Measurements from ENCODE around the gene RTN1.
A peak's percentile ranks its signal among the peaks of the same experiment; 100 is the strongest.

Gene RTN1

GRCh38 chr14:59918824-59919569 lies 48.4 kb upstream of the RTN1 start:
- Histone ChIP-seq H3K27ac (ENCODE audit: low read length) (no peak overlapping the region), H3K4me2 (ENCODE audit: low read depth, low read length) (peak overlapping the region; percentile 73), H3K4me1 (ENCODE audit: low read length) (no peaks in the 10 kb centered on the region), H3F3A (ENCODE audit: insufficient read depth, low read length) (no peaks in the 10 kb centered on the region), H3K9me2 (replicated peaks; ENCODE audit: insufficient read depth, low read length) (no peaks in the 10 kb centered on the region), H4K20me1 (ENCODE audit: insufficient read depth, low read length) (no peaks in the 10 kb centered on the region), H3K79me2 (ENCODE audit: low read length) (no peaks in the 10 kb centered on the region), H3K9ac (ENCODE audit: low read length) (no peak overlapping the region), H3K4me3 (ENCODE audit: low read length) (peak overlapping the region; percentile 45), H3K36me3 (replicated peaks; ENCODE audit: insufficient read depth, low read length) (no peaks in the 10 kb centered on the region), H2AFZ (ENCODE audit: low read length) (peak overlapping the region; percentile 56), H3K27me3 (replicated peaks; ENCODE audit: insufficient read depth, low read length) (no peaks in the 10 kb centered on the region), H3K9me3 (replicated peaks; ENCODE audit: insufficient read depth, low read length) (no peaks in the 10 kb centered on the region)
- no peak for DNase-seq
- TF ChIP-seq EZH2phosphoT487 (IDR thresholded peaks at IDR 0.05; ENCODE audit: low read length), result no peak
- TF ChIP-seq CTCF (IDR thresholded peaks at IDR 0.05; ENCODE audit: low read length), result peak; percentile 43

- H4K20me1 ChIP-seq (ENCODE audit: insufficient read depth, low read length), result no peaks in the 10 kb centered on the region
- no peak overlapping the region for H2AFZ ChIP-seq (ENCODE audit: low read length)
- TF ChIP-seq CTCF (IDR thresholded peaks at IDR 0.05; ENCODE audit: low read length), result no peak
- TF ChIP-seq EZH2phosphoT487 (IDR thresholded peaks at IDR 0.05; ENCODE audit: low read length), result no peak
- TF ChIP-seq EZH2 (optimal IDR thresholded peaks at IDR 0.05; ENCODE audit: low read depth, low read length), result no peak
- no peak overlapping the region for H3K4me3 ChIP-seq (ENCODE audit: low read length)
- no peaks in the 10 kb centered on the region for H3K9me2 ChIP-seq (replicated peaks; ENCODE audit: insufficient read depth, low read length)
- H3K27ac ChIP-seq (ENCODE audit: low read length), result no peak overlapping the region
- H3F3A ChIP-seq (ENCODE audit: insufficient read depth, low read length), result no peaks in the 10 kb centered on the region
- no peak overlapping the region for H3K4me2 ChIP-seq (ENCODE audit: low read depth, low read length)
- H3K9ac ChIP-seq (ENCODE audit: low read length), result no peak overlapping the region
- no peaks in the 10 kb centered on the region for H3K4me1 ChIP-seq (ENCODE audit: low read length)
- H3K79me2 ChIP-seq (ENCODE audit: low read length), result no peaks in the 10 kb centered on the region
- H3K27me3 ChIP-seq (replicated peaks; ENCODE audit: insufficient read depth, low read length), result no peaks in the 10 kb centered on the region
- H3K36me3 ChIP-seq (replicated peaks; ENCODE audit: insufficient read depth, low read length), result no peaks in the 10 kb centered on the region
- no peak for DNase-seq
- no peaks in the 10 kb centered on the region for H3K9me3 ChIP-seq (replicated peaks; ENCODE audit: insufficient read depth, low read length)
Observed at GRCh38 chr14:59913187-59913586, 42.6 kb upstream of the RTN1 start.

- H3K4me1 ChIP-seq (ENCODE audit: low read length), result no peaks in the 10 kb centered on the region
- H3K4me3 ChIP-seq (ENCODE audit: low read length), result no peak overlapping the region
- H3K36me3 ChIP-seq (replicated peaks; ENCODE audit: insufficient read depth, low read length), result no peaks in the 10 kb centered on the region
- no peaks in the 10 kb centered on the region for H3K27me3 ChIP-seq (replicated peaks; ENCODE audit: insufficient read depth, low read length)
- no peak for DNase-seq
- no peaks in the 10 kb centered on the region for H3K9me2 ChIP-seq (replicated peaks; ENCODE audit: insufficient read depth, low read length)
- no peak overlapping the region for H3K27ac ChIP-seq (ENCODE audit: low read length)
- H3K79me2 ChIP-seq (ENCODE audit: low read length), result no peaks in the 10 kb centered on the region
- no peak for TF ChIP-seq EZH2 (optimal IDR thresholded peaks at IDR 0.05; ENCODE audit: low read depth, low read length)
- TF ChIP-seq EZH2phosphoT487 (IDR thresholded peaks at IDR 0.05; ENCODE audit: low read length), result no peak
- no peak for TF ChIP-seq CTCF (IDR thresholded peaks at IDR 0.05; ENCODE audit: low read length)
- H2AFZ ChIP-seq (ENCODE audit: low read length), result no peak overlapping the region
- H3F3A ChIP-seq (ENCODE audit: insufficient read depth, low read length), result no peaks in the 10 kb centered on the region
- H4K20me1 ChIP-seq (ENCODE audit: insufficient read depth, low read length), result no peaks in the 10 kb centered on the region
- no peak overlapping the region for H3K9ac ChIP-seq (ENCODE audit: low read length)
- H3K9me3 ChIP-seq (replicated peaks; ENCODE audit: insufficient read depth, low read length), result no peaks in the 10 kb centered on the region
- no peak overlapping the region for H3K4me2 ChIP-seq (ENCODE audit: low read depth, low read length)
Observed at GRCh38 chr14:59912443-59912842, 41.9 kb upstream of the RTN1 start.

Data from MM.1S (cell line).